SH-SY5Y (cell line): ENCODE measurements around the gene RNF5.

Experiments
- GATA2 ChIP-seq: IDR thresholded peaks from 2 replicates; pipeline ENCODE4 v1.6.1; 2011; ENCODE audit warnings: mild to moderate bottlenecking, low read depth, low read length
- GATA3 ChIP-seq: IDR thresholded peaks from 2 replicates; pipeline ENCODE4 v1.6.1; 2011; ENCODE audit warnings: low read depth, mild to moderate bottlenecking, low read length, moderate library complexity

DNA sequence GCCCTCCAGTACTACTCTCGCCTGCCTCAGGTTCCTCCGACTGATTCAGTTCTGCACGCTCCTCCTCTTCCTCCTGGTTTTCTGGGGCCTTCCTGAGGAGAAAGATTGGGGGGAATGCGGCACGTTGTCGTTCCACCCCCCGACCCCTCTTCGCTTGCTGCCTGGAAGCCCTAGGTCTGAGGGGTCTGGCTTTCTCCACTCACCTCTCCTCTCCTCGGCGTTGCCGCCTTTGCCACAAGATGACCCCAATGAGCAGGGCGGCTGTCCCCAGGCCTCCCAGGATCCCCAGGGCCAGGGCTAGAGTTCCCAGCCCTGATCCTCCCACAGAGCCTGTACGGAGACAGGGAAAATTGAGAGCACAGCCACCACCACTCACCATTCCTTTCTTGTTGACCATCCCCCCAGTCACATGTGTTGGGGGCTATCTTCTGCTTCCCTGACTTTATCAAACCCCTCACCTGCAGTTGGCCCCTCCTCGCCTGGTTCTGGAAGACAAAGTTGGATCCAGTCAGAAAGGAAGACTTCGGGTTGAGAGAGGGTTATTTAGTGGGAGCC is 3.0 kb downstream of the RNF5 start:
- TF ChIP-seq GATA2 = no peak
- TF ChIP-seq GATA3 = no peak
